Measurements from ENCODE around the gene MYO1F.

- no peak for TF ChIP-seq CTCF (optimal IDR thresholded peaks at IDR 0.05 in 1 of 3, IDR thresholded peaks at IDR 0.05 in 1 of 3, conservative IDR thresholded peaks at IDR 0.05 in 1 of 3; ENCODE audit: extremely low read depth in 1 of 3, insufficient read depth in 2 of 3, low read length in 3 of 3)
- TF ChIP-seq EZH2 (IDR thresholded peaks at IDR 0.05; ENCODE audit: low read length) = no peak
These were observed 103.4 kb downstream of the MYO1F start for GRCh38 chr19:8473648-8474476.
